COLO829 (cell line): ENCODE results near the gene LMNB1.
"Not testable (repeated sequence)": the region's sequence is repeated elsewhere in the genome, so short reads cannot be mapped to it uniquely, and the experiment has no call there.

Experiments
- DNase-seq: peaks from one replicate; pipeline ENCODE4 v3.0.0; 2012; ENCODE audit warnings: low spot score

The LMNB1 gene

DNA sequence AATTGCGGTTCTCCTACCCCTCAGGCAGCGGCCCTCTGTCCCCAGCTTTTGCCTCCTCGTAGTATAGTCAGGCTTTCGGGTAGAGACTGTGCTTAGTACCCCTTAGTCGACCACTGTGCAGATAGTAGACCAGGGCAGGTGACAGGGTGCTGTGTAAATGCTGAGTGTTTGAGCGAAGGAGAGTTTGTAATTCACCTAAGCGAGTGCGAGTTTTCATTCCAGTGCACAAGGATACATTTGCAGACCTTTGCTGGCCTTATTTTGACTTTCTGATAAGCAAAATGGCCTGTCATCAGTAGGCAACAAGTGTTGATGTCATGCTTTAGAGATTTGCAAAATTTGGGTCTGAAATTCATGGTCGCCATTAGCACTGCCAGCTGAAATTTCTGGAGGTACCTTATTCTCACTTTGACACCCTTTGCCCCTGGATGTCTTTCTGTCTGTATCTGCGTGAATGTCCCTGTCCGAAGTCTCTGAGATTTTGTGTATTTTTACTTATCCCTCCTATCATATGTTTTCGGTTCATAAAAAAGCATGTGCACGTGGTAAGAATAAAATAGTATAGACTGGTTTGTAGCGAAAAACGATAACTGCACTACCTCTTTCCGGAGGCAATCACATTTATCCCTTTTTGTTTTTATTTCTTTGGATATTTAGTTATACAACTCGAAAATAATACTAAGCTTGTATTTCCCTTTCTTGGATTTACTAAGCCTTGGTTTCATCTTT, 1.9 kb downstream of the LMNB1 start:
- no peak for DNase-seq

DNA sequence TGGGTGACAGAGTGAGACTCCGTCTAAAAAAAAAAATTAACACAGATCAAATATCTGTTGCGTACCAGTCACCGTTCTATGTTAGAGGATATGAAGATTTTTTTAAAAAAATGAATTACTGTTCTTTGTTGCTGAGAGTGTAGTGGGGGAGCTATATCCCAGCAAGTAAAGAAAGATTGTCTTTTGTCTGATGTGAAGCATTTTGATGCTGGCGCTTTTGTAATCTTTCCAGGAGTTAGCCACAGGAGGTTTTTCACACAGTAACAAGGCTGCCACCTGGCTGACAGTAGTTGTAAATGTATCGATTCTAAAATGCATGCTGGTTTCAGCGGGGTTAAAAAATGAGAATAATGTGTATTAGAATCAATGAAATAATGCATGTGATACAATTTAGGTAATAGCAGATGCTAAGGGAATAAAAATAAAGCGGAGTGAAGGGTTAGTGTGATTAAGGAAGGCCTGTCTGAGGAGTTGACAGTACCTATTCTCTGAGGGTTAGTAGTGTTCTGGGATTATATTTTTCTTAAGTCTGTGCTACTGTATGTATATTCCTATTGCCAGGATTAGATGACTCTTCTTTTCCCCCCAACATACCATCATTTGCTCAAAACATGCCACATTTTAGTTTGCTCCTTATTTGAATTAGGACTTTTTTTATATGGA, 3.4 kb downstream of the LMNB1 start:
- DNase-seq: peak; percentile 69

DNA sequence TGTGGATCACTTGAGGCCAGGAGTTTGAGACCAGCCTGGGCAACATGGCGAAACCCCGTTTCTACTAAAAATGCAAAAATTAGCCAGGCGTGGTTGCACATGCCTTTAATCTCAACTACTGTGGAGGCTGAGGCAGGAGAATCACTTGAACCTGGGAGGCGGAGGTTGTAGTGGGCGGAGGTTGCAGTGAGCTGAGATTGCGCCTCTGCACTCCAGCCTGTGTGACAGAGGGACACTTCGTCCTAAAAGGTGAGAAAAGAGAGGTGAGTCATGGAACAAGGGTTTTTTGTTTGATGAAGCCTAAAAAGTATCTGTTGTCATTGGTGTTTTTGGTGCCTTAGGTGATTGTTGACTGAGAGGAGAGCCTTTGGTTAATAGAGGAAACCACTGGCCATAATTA, 11.5 kb downstream of the LMNB1 start:
- not testable (repeated sequence) for DNase-seq

DNA sequence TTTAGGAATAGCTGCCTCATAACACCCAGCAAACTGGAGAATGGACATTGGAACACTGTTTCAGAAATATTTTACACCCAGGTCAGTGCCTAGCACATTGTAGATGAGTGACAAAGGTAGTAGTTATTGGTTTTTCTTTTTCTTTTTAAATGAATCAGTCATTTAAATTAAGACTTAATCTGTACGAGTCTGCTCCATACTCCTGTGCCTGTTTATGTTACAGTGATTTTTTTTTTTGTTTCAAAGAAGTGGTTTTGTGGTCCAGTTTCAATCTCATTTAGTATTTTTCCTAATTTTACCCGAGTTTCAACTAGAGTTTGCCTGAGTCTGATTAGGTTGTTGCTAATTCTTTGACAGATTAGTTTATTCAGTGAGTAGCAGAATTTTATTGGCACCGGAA, 16.2 kb downstream of the LMNB1 start:
- DNase-seq: no peak

DNA sequence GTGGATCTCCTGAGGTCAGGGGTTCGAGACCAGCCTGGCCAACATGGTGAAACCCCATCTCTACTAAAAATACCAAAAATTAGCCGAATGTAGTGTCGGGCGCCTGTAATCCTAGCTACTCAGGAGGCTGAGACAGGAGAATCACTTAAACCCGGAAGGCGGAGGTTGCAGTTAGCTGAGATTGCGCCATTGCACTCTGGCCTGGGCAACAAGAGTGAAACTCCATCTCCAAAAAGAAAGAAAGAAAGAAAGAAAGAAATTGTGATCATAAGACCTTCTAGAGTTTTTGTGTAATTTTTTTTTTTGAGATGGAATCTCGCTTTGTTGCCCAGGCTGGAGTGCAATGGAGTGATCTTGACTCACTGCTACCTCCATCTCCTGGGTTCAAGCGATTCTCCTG, 16.7 kb downstream of the LMNB1 start:
- DNase-seq: not testable (repeated sequence)

DNA sequence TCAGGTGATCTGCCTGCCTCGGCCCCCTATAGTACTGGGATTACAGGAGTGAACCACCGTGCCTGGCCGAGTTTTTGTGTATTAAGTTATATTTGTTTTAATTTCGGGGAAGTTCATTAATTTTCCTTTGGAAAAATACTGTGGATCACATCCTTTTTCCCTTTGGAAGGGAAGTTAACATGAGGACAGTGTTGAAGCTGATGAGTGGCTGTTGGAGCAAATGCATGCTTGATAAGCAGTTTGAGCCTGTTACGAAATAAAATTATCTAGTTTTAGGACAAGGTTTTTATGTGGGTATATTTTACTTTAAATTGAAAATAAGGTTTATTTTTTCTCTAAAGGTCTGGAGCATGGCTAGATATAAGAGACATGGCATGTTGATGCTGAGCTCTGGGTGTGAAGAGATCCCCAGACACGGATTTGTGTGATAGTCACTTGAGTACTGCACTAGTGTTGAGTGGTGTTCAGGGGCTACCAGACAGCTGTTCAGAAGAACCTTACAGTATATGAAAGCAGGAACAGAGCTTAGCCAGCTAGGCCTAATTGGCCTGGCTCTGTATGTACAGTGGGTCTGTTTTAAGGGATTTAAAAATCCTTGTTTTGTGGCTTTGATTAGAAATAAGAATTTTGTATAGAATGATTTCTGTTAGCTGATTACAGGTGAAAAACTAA, 17.4 kb downstream of the LMNB1 start:
- no peak for DNase-seq

DNA sequence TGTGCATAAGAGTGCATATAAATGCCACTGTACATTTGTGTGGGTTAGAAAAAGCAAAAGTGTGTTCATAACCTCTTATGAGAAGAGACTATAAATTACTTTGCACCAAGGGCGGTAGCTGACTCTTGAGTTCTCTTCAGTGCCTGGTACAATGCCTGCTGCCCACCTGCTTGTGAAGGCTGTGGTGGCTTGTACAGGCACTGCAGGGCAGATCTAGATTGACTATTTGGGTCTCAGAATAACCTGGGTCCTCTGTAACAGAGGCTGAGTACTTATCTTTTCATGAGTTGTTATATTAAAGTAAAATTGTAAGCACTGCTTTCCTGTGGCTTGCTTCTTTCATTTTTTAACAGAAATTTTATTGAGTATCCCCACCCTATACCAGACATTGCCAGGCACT, 22.8 kb downstream of the LMNB1 start:
- no peak for DNase-seq

DNA sequence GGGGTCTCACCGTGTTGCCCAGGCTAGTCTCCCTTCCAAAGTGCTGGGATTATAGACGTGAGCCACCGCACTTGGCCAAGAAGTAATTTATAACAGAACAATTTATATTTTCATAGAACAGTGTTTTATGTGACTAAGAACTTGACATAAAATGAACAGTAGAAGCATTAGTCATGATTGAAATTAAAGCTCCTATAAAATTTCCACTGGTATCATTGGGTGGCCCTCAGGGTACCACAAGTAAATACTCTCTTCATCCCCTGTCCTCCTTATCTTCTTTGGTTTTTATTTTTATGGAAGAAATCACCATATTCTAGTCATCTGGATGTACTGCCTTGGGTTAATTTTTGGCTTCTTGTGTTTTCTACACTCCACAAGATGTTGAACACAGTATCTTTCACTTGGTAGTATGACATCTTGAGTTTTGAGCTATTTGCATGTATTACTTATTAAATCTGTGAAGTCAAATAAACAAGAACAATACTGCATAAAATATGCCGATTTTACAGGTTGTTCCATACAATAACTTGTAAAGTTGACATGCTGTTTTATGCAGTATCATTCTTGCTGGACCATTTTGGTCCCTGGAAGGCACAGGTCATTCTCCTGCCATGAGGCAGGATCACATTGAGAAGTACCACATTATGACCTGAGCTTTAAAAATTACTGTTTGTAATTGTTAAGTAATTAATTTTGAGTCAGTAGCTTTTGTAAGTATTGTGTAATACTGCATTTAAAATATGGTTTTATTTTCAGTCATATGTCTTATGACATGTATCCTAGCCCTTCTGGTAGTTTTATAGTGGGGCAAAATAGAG, 24.4 kb downstream of the LMNB1 start:
- DNase-seq: no peak

DNA sequence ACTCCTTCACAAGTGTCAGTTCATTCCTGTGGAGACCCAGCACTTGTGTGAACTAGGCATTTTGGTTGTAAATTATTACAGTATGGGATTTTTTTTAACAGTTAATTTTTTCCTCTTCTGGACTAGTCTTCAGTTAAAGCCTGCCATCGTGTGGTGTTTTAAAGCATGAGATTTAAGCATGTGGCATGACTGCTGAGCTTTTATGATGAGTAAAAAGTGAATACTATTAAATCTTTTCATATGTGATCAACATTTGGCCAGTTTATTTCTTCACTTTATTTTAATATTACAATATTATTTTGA, 25.0 kb downstream of the LMNB1 start:
- DNase-seq: no peak

DNA sequence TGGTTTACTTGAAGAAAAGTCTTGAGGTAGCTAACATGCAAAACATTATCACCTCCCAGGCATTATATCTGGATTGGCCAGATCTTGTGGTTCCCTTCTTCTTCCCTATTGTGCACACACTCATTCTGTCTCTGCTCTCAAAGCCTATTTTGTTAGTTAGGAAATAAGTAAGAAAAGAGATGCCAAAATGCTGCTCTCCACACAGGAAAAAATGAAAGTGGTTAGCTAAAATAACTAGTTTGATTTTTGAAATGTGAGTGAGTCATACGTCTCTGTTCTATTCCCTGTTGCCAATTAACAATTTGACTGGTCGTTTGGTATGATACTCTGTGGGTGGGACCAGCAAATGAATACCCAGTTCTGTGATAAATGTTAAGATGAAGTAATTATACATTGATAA, 28.1 kb downstream of the LMNB1 start:
- no peak for DNase-seq

DNA sequence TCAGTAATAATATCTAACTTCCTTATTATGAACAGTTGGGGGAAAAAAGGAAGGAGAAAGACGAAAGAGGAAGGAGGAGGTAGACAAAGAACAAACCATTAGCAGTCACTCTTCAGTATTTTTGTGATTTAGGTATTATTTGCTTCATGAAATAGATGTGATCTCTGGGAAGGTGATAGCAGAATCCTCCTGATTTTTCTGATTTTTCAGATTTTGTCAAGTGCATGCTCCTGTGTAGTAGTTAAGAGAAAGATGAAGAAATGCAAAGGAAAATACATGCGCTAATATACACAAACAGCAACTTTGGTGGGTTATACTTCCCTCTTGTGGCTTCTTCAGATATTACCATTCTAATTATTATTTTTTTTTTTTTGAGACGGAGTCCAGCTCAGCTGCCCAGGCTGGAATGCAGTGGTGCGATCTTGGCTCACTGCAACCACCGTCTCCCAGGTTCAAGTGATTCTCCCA, 31.6 kb downstream of the LMNB1 start:
- peak; percentile 13 for DNase-seq

DNA sequence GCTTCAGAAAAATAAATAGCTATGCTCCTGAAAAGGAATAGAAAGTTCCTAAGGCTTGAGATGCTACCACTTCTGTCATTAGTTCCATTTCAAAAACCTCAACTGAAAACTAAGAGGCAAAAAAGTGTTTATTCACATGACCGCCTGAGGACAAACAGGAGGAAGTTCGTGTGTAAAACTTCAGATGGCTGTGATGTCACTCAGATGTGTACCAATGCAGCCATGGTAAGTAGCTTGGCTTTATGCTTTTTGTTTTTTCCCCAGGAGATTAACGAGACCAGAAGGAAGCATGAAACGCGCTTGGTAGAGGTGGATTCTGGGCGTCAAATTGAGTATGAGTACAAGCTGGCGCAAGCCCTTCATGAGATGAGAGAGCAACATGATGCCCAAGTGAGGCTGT, 33.0 kb downstream of the LMNB1 start:
- no peak for DNase-seq

DNA sequence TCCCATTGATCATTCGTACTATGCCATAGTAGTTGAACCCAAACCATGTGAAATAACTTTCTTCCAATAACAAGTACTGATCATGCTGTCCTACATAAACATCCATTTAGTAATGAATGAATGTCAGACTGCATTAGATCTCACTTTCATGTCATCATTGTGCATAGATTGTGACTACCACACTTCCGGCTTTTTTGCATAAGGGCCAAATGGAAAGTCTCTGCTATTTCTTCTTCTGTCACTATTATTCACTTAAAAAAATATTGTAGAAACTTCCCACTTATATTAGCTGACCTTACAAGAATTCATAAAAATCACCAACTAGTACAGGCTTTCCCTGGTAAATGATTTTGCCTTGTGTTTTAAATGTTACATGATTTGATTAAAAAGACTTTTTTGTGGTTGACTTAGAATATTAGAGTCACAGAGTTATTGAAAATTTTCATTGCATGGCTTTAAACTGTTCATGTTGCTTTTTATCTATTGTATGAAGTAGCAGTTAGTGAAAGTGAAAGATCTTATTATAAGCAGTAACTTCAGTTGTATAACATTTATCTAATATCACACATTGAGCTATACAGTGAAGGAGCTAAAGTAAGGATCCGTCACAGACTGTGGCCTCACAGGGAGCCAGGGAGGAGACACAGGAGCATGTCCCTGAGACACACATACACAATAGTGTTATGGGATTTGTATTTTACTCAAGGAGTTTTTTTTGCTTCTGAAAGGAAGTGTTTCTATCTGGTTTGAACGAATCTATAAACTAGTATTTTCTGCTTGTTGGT, 33.9 kb downstream of the LMNB1 start:
- no peak for DNase-seq

DNA sequence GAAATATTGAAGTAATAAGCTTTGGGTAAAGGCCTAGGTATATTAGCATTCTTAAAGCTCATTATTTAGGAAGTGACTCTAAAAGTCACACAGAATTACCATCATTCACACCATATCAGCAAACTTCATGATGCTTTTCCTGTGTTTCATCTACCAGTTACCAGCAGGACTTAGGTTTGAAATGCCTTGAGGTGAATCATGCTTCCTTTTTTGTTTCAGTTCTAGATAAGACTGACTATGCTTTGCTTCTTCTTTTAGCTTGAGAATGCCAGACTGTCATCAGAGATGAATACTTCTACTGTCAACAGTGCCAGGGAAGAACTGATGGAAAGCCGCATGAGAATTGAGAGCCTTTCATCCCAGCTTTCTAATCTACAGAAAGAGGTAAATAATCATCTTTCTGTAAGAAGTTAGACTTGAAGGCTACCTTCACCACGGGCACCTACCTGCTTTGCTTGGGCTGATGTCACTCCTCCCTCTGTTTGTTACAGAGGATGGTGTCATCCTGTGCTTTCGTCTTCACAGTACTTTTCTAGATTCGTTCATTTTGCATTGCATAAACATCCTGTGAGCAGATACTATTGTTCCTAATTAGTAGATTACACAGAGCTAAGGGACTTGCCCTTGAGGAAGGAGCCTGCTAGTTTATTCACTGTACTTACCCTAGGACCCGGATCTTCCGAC, 34.7 kb downstream of the LMNB1 start:
- peak; percentile 49 for DNase-seq

DNA sequence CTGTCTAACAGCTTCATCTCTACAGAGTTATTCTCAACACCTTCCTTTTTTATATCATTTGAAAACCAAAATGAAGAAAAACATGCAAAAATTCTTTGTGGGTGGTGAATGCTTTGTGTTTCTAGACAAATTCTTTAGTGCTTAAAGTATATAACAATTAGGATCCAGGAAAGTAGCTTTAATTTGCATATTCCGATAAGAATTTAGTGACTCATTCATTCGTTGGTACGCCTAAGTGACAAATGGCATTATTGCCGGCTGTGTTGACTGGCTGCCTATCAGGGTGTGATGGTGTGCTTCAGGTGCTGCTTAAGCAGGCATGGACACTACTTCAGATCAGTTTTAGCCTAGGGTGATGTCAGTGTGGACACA, 35.2 kb downstream of the LMNB1 start:
- no peak for DNase-seq

DNA sequence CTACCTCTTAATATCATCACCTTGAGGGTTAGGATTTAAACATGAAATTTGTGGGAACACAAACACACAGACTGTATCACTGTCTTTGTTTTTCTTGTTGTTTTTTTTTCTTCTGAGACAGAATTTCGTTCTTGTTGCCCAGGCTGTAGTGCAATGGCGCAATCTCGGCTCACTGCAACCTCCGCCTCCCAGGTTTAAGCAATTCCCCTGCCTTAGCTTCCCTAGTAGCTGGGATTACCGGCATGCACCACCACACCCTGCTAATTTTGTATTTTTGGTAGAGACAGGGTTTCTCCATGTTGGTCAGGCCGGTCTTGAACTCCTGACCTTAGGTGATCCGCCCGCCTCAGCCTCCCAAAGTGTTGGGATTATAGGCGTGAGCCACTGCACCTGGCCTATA, 36.9 kb downstream of the LMNB1 start:
- DNase-seq: not testable (repeated sequence)

DNA sequence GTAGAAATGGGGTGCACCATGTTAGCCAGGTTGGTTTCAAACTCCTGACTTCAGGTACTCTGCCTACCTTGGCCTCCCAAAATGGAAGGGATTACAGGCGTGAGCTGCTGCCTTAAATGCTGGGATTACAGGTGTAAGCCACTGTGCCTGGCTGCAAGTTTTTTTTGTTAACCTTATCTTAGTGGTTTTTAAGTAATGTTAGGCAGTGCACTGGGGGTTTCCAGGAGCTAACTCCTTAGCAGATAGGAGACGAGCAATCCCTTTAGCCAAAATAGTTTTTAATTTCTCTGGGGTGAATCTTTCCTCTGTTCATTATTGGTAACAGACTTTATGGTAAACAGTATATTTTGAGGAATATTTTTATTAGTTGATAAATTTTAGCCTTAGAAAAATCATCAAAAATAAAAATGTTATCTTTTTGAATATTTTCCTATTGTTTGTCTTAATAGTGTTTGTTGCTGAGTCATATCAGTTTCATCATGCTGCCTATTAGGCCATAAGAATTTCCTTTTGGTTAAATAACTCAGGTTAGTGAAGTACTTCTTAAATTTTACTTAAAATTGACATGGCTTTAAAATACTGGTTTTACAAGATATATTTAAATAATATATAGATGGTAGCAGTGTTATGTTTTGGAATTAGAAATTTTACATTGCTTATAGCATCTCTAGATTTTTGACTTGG, 37.9 kb downstream of the LMNB1 start:
- no peak for DNase-seq

DNA sequence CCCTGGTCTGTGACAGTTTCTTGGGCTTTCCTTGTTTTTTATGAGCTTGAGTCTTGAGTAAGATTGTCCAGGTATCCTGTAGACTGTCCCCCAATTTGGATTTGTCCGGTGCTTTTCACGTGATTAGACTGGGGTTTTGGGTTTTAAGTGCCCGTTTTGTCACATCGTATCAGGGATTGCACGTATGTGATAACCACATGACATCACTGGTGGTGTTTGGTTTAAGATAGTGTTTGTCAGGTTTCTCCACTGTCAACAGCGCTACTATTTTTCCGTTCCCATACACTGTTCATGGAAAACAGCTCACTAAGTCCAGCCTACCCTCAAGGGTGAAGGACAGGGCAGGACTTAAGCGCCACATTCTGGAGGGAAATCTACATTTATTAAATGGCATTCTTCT, 39.7 kb downstream of the LMNB1 start:
- no peak for DNase-seq

DNA sequence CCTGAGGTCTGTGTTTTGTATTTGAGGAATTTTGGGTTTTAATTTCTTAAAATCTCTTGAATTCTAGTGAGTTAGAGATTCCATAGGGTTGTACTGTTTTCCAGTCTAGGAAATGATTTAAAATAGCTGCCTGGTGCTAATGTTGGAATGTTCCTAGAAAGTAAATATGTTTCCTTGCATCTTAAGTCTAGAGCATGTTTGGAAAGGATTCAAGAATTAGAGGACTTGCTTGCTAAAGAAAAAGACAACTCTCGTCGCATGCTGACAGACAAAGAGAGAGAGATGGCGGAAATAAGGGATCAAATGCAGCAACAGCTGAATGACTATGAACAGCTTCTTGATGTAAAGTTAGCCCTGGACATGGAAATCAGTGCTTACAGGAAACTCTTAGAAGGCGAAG, 41.8 kb downstream of the LMNB1 start:
- DNase-seq: no peak

DNA sequence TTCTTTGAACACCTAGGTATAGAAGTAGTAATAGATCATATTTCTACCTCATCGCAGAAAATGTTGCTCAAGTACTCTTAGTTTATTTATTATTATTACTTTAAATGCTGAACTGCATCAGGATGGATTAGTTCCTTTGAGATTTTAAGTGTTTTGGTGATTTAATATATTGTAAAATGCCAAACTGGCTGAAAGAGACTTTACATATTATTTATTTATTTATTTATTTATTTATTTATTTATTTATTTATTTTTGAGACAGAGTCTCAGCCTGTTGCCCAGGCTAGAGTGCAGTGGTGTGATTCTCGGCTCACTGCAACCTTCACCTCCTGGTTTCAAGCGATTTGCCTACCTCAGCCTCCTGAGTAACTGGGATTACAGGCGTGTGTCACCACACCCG, 42.3 kb downstream of the LMNB1 start:
- no peak for DNase-seq
